Adrenal gland (tissue), 12 donors: Measurements from ENCODE around the gene WFDC8. TPM values are rescaled to one million over a fixed set of nuclear protein-coding genes. Genes with fewer than 3 reads are reported as not detected.

Experiments
- DNase-seq, 7 donors: peaks; one replicate each; pipeline ENCODE4 v3.0.0-alpha.2; 2019 to 2020
- H3K27ac ChIP-seq, 5 donors: fragments of 200-600 bp; sonication (generic) in 4 of 5; 1 replicate in 3 of 5; 2 replicates in 2 of 5; pipeline versions ENCODE4 v1.5.1 to v1.8.0; 2016 to 2020; ENCODE audit warnings: mild to moderate bottlenecking in 1 of 5
- H3K27me3 ChIP-seq: fragments of 200-600 bp; 2 replicates; pipeline ENCODE4 v1.8.0; 2021
- H3K36me3 ChIP-seq, 2 donors: fragments of 200-600 bp; replicated peaks in 1 of 2; 1 replicate in 1 of 2; 2 replicates in 1 of 2; pipeline versions ENCODE4 v1.5.1 to v1.8.0; 2018 to 2022
- H3K4me1 ChIP-seq, 2 donors: fragments of 200-600 bp; replicated peaks in 1 of 2; 1 replicate in 1 of 2; 2 replicates in 1 of 2; pipeline versions ENCODE4 v1.5.1 to v1.8.0; 2018 to 2021
- H3K4me3 ChIP-seq, 4 donors: fragments of 200-600 bp; sonication (generic) in 3 of 4; one replicate each; pipeline ENCODE4 v1.5.1; 2016 to 2018
- H3K9me3 ChIP-seq, 3 donors: fragments of 200-600 bp; sonication (generic) in 1 of 3; replicated peaks in 1 of 3; 1 replicate in 2 of 3; 2 replicates in 1 of 3; pipeline versions ENCODE4 v1.5.1 to v1.8.0; 2016 to 2021
- POLR2A ChIP-seq, 2 donors: fragments of 450-650 bp; IDR thresholded peaks; one replicate each; pipeline ENCODE4 v1.6.1; 2017; ENCODE audit warnings: antibody characterized with exemption in 2 of 2, mild to moderate bottlenecking in 2 of 2, moderate library complexity in 1 of 2
- WGBS, 4 donors: extraction: QIAGEN DNeasy Blood & Tissue Kit in 2 of 4; methylation state at CpG; one replicate each; pipeline versions ENCODE4 v1.1.5 to v1.1.7; 2013 to 2017; 5-methylcytosine and 5-hydroxymethylcytosine counted together
- intact Hi-C, 2 donors: fragments of 100-400 bp; cut with DNase I; formaldehyde crosslinking; loops; one replicate each; pipeline versions ENCODE4 v1.14.1 to v1.15.0; 2022 to 2023
- polyA plus RNA-seq, 3 donors: library from polyadenylated mRNA; stranded (reverse); fragments of 200-250 nt in 2 of 3; fragments of 350-450 nt in 1 of 3; fragmentation: Illumina TruSeq in 1 of 3; extraction: RNeasy Lipid Tissue Mini Kit (QIAGEN cat#74804) in 1 of 3; gene quantifications; one replicate each; pipeline ENCODE4 v1.2.3, GENCODE V29; 2013 to 2014
- total RNA-seq, 9 donors: library from RNA; depleted of rRNA in 4 of 9; stranded (reverse); fragments of >200 nt in 4 of 9; fragments of 120-200 nt in 1 of 9; fragmentation: NEBNext Ultra II Directional in 1 of 9; extraction: Animal tissue kit (Norgen Biotek cat#: 25700) in 1 of 9; gene quantifications; one replicate each; pipeline versions ENCODE4 v1.1.0 to v1.2.4, GENCODE V29; 2013 to 2023
- TF ChIP-seq, protein P1 (sequence below), 6 experiments: fragments of 450-650 bp in 4 of 6; fragments of 200-600 bp in 2 of 6; sonication (generic) in 1 of 6; IDR thresholded peaks; 1 replicate in 5 of 6; 2 replicates in 1 of 6; pipeline versions ENCODE4 v1.5.1 to v1.8.0; 2016 to 2021; ENCODE audit warnings: antibody characterized with exemption in 6 of 6, mild to moderate bottlenecking in 2 of 6, moderate library complexity in 1 of 6
- donor health status: healthy with polysubstance abuse.
- donor health status: Bipolar disorder and iron deficiency.
- donor health status: DM: yes; HTN: yes; CAD: no.
- donor health status: DM: no; HTN: no; CAD: no.
- donor health status: DM: no; HTN: no; CAD: no.
- donor health status: DM: yes; HTN: yes; CAD: no.

Gene WFDC8
- total and polyA plus RNA-seq, 12 donors: not detected

DNA sequence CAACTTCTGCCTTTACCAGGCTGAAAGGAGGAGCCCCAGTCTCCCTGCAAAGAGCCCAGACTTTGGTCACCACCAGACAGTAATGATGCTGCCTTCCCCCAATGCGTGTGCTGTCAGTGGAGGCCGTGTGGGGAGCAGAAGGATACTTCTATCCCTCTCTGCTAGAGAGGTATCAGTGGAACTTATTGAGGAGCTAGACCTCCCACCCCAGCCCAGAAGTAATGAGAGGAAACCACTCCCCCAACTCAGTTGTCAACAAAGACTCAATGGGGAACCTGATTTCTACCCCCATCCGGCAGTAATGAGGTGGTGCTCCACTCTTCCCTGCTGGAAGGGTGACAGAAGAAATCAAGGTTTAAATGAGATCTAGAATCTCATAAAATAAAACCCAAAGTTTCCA lies 4.4 kb upstream of the WFDC8 start:
- H3K27me3 ChIP-seq: no peaks in the 10 kb centered on the region
- no peaks in the 10 kb centered on the region for H3K36me3 ChIP-seq
- intact Hi-C loops: no loop called here
- no peaks in the 10 kb centered on the region for H3K4me1 ChIP-seq
- WGBS, 4 donors: 70 to 82% (median 76%) methylated on average over 3 of the region's 3 CpGs
- no peak overlapping the region for H3K27ac ChIP-seq
- no peak for TF ChIP-seq POLR2A (IDR thresholded peaks at IDR 0.05)
- TF ChIP-seq, protein P1, sequence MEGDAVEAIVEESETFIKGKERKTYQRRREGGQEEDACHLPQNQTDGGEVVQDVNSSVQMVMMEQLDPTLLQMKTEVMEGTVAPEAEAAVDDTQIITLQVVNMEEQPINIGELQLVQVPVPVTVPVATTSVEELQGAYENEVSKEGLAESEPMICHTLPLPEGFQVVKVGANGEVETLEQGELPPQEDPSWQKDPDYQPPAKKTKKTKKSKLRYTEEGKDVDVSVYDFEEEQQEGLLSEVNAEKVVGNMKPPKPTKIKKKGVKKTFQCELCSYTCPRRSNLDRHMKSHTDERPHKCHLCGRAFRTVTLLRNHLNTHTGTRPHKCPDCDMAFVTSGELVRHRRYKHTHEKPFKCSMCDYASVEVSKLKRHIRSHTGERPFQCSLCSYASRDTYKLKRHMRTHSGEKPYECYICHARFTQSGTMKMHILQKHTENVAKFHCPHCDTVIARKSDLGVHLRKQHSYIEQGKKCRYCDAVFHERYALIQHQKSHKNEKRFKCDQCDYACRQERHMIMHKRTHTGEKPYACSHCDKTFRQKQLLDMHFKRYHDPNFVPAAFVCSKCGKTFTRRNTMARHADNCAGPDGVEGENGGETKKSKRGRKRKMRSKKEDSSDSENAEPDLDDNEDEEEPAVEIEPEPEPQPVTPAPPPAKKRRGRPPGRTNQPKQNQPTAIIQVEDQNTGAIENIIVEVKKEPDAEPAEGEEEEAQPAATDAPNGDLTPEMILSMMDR (IDR thresholded peaks at IDR 0.05): no peak
- no peaks in the 10 kb centered on the region for H3K9me3 ChIP-seq
- DNase-seq: no peak
- no peak overlapping the region for H3K4me3 ChIP-seq

GRCh38 chr20:45581702-45582101 lies 2.6 kb upstream of the WFDC8 start:
- no peaks in the 10 kb centered on the region for H3K9me3 ChIP-seq
- H3K27me3 ChIP-seq: no peaks in the 10 kb centered on the region
- H3K27ac ChIP-seq: no peak overlapping the region
- H3K4me3 ChIP-seq: no peak overlapping the region
- H3K36me3 ChIP-seq: no peaks in the 10 kb centered on the region
- no peak for DNase-seq
- H3K4me1 ChIP-seq: no peaks in the 10 kb centered on the region
- intact Hi-C loops: no loop called here
- TF ChIP-seq POLR2A (IDR thresholded peaks at IDR 0.05): no peak
- TF ChIP-seq, protein P1 (IDR thresholded peaks at IDR 0.05): no peak

- DNase-seq: no peak
- H3K4me3 ChIP-seq: no peak overlapping the region
- H3K27ac ChIP-seq: no peak overlapping the region
- H3K27me3 ChIP-seq: no peaks in the 10 kb centered on the region
- intact Hi-C loops: no loop called here
- 73 to 86% (median 74%) methylated on average over 1 of the region's 1 CpG for WGBS, 4 donors
- H3K4me1 ChIP-seq: no peaks in the 10 kb centered on the region
- no peaks in the 10 kb centered on the region for H3K9me3 ChIP-seq
- TF ChIP-seq POLR2A (IDR thresholded peaks at IDR 0.05): no peak
- TF ChIP-seq, protein P1 (IDR thresholded peaks at IDR 0.05): no peak
- no peaks in the 10 kb centered on the region for H3K36me3 ChIP-seq
Measured at GRCh38 chr20:45578231-45578630, 853 bp downstream of the WFDC8 start.

GRCh38 chr20:45576995-45577394 lies 2.1 kb downstream of the WFDC8 start:
- H3K4me1 ChIP-seq: no peaks in the 10 kb centered on the region
- WGBS, 4 donors: 55 to 70% (median 60%) methylated on average over 2 of the region's 2 CpGs
- intact Hi-C loops: no loop called here
- no peak for DNase-seq
- no peak overlapping the region for H3K4me3 ChIP-seq
- H3K9me3 ChIP-seq: no peaks in the 10 kb centered on the region
- H3K27me3 ChIP-seq: no peaks in the 10 kb centered on the region
- TF ChIP-seq, protein P1 (IDR thresholded peaks at IDR 0.05): no peak
- TF ChIP-seq POLR2A (IDR thresholded peaks at IDR 0.05): no peak
- H3K36me3 ChIP-seq: no peaks in the 10 kb centered on the region
- H3K27ac ChIP-seq: no peak overlapping the region
